WI38 (cell line): ENCODE data around the gene MACO1.
A peak's percentile ranks its signal among the peaks of the same experiment; 100 is the strongest.
"Not testable (repeated sequence)": the region's sequence is repeated elsewhere in the genome, so short reads cannot be mapped to it uniquely, and the experiment has no call there.

Experiments
- H3K4me3 ChIP-seq: 2 replicates; pipeline ENCODE4 v1.5.1; 2011; ENCODE audit warnings: low read depth, mild to moderate bottlenecking, control low read depth, low read length
- CTCF ChIP-seq: IDR thresholded peaks from 2 replicates; pipeline ENCODE4 v1.5.1; 2012; ENCODE audit warnings: low read depth, mild to moderate bottlenecking, control low read depth, low read length

Gene MACO1

GRCh38 chr1:25414578-25414977 lies 16.1 kb upstream of the MACO1 start:
- H3K4me3 ChIP-seq, result not testable (repeated sequence)

GRCh38 chr1:25417280-25417679 lies 13.4 kb upstream of the MACO1 start:
- not testable (repeated sequence) for H3K4me3 ChIP-seq

GRCh38 chr1:25419339-25419738 lies 11.4 kb upstream of the MACO1 start:
- H3K4me3 ChIP-seq, result not testable (repeated sequence)

- not testable (repeated sequence) for H3K4me3 ChIP-seq
Observed at GRCh38 chr1:25420715-25421114, 10.0 kb upstream of the MACO1 start, which contains the start of gene RHCE. Gene RHCE (minus strand): TSS chr1:25420825. CDS start chr1:25420786, 39 bp downstream.

GRCh38 chr1:25423206-25423605 lies 7.5 kb upstream of the MACO1 start:
- not testable (repeated sequence) for H3K4me3 ChIP-seq

- H3K4me3 ChIP-seq, result no peak overlapping the region
- no peak for TF ChIP-seq CTCF
Observed at GRCh38 chr1:25425098-25426085, 5.3 kb upstream of the MACO1 start.

GRCh38 chr1:25427696-25428095 lies 3.0 kb upstream of the MACO1 start:
- no peak for TF ChIP-seq CTCF
- H3K4me3 ChIP-seq, result no peak overlapping the region

GRCh38 chr1:25428475-25429166 lies 2.1 kb upstream of the MACO1 start:
- no peak overlapping the region for H3K4me3 ChIP-seq
- TF ChIP-seq CTCF, result no peak

- no peak for TF ChIP-seq CTCF
- peak overlapping the region; percentile 80 for H3K4me3 ChIP-seq
Observed at GRCh38 chr1:25430967-25431881, 527 bp downstream of the MACO1 start.
